Fibroblast of skin of back (primary cell): Measurements from ENCODE around the gene COL4A1.
A peak's percentile ranks its signal among the peaks of the same experiment; 100 is the strongest.

Source experiments
- DNase-seq: peaks from one replicate; pipeline ENCODE4 v3.0.0-alpha.2; 2013

COL4A1 gene

DNA sequence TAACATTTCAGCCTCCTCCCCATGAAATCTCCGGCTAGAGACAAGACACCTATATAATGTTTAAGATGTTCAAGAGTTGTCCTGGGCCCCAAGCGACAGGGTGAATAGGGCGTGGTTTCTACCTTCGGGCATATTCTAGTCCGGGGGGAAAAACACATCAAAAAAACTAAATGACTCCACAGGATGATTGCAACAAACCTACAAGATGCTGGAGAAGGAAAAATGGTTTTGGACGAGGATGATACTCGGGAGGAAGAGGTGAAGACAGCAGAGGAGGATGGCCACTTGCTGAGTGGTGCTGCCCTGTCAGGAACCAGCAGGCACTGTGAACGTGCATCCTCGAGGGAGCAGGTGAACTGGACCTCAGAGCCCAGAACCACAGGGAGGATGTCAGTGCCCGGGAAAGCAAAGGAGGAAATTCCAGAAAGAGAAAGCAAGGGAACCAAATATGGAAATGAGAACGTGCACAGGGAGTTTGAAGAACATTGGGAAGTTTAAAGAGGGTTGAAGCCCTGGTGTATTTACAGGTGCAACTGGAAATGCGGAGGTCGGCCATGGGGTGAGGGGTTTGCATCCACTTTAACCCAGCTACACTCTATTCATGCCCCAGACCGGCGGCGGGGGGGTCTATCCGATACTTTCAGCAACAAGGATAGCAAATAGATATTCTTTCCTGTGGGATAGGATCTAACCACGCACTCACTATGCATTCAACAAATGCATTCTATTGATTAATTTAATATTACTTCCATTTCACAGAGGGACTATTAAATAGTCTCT lies 50.6 kb downstream of the COL4A1 start:
- DNase-seq = no peak

DNA sequence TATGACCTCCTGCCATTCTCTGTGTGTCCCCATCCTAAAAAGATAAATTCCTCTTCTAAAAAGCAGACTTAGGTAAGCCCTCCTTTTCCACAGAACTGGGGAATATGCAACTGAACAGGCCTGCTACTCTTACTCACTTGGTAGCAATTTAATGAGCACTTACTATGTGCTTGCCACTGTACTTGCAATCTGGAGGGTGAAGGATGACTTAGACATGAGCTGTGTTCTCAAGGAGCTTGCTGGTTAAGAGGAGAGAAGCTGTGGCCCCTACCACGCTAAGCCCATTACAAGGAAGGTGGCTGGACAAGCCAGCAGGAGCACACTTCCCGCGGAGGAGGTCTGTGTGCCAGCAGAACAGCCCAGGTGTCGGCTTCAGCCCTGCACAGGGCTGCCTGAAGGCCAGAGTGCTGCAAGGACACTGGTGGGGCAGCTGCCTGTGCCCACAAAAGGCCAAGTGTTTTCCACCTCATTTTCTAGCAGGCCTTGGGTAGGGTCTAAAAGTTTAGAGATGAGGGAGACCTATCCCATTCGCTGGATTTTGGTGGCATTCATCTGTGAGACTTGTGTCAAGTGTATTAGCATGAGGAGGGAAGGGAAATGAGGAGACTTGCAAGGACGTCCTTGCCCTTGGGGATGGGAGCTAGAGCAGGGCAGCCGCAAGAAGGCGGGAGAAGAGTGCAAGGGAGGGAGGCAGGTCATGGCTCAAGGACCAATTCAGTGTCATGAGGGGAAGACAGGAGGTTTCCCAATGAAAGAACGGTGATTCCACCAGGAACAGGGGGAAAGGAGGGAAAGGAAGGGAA lies 52.0 kb downstream of the COL4A1 start:
- peak; percentile 53 for DNase-seq

DNA sequence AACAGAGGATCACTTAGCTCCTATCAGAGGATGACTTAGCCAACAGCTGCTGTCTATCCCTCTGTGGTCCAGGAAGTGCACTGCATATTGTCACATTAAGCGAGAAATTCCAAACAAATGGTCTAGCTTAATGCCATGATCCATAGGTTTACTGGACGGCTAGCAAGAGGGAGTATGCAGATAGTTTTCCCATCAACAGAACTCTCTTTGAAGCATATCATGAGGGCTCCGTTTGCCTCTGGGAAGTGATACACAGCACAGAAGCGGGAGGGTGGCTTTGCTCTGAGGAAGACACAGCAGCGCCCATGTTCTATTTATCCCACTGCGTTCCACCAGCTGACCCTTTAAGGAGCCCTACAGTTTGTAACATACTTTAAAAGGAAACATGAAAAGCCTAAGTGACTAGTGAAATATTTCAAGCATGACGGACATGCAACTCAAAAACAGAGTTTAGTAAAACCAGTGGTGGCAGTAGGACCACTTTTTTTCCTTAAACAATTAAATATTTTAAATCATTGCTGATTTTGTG lies 52.7 kb downstream of the COL4A1 start:
- peak; percentile 70 for DNase-seq

- DNase-seq = no peak
Observed at GRCh38 chr13:110251193-110251819, 55.7 kb downstream of the COL4A1 start.

DNA sequence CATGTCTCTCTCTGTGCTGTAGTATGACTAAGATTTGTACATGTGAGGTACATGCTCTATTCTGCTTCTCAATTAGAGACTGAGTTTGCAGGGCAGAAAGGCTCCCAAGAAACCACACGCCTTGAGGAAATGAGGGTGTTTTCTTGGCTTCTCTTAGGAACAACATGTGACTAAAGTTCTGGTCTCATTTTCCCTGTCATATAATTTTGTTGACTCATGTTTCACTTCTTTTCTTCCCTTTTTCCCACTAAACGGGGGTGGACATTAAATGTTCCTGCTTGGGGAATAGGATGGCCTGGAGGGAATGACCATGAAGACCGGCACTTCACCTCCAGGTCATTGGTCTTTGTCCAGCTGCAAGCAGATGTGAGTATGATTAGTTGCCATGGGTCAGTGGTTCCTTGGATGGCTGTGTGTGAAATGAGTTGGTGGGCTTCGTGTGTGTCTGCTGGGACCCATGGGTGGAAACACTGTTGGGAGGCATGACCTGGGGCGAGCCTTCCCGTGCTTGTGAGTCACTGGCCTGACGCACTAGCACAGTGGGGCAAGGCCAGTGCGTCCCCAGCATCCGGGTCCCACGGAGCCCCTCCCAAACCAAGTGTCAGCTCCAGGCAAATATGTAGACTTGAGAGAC lies 56.6 kb downstream of the COL4A1 start:
- peak; percentile 82 for DNase-seq

DNA sequence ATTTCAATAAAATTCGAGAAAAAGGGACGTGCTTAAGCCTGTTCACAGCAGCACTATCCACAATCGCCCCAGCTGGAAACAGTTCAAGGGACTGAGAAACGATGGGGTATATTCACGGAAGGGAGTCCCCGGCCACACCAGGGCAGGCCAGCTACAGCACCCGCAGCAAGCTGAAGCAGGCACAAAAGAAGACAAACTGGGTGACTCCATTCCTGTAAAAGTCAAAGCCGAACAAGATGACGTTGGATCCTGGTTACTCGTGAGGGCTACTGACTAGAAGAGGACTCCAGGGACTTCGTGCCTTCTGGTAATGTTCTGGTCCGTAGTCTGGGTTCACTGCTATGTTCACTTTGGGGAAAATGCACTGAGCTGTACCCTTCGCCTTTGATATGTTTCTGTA lies 57.6 kb downstream of the COL4A1 start:
- no peak for DNase-seq

GRCh38 chr13:110248449-110249143 lies 58.4 kb downstream of the COL4A1 start:
- DNase-seq = no peak

DNA sequence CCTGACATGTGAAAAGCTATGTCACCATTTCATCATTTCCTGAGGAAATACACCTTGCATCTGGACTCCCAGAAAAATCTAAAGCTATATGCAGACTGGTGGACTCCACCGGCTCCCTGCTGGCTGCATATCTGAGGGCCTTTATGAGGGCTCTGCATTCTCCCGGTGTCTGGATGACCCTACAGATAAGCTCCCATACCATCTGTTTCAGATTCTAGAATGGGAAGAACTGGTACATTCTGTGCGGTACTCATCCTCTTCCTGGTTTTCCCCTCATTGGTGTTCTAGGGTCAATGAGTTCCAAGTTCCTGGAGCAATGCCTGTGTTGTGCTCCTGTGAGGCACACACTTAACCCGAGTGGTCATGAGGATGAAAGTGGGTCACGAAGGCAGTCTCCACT lies 60.4 kb downstream of the COL4A1 start:
- DNase-seq = no peak

DNA sequence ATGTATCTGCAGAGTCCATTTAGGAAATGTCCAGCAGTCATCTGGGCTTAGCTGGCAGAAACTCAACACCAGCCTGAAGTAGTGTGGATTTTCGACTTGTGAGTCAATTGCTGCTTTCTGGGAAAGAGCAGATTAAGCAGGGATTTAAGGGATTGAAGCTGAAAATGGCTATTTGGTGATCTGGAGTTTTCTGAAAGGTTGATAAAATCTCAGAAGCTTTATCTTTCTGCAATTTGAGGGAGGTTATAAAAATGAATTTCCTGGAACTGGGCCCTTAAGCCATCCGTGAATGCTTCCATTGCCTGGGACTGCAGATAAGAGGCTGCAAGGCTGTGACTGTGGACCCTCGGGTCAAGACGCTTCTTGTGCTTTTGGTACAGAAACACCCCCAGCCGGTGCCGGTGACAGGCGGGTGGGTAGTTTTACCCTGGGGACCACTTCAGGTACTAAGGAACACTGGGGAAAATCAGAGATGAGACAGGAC lies 61.5 kb downstream of the COL4A1 start:
- DNase-seq = peak; percentile 66

DNA sequence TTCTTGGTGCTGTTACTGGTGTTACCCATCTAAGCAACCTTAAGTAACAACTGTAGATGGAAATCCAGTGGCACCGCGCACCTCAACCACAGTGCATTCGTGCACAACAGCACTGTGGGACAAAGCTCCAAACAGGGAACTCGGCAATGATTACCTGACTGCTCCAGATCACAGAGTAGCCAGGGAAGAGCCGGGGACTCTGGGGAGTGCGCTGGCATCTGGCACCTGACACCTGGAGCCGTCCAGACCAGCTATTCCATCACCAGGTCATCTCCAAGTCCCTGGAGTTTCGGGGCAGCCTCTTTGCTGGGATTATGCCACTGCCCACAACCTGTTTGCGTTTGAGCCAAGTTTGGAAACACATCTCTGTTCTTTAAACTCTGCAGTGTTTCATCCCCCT lies 62.0 kb downstream of the COL4A1 start:
- DNase-seq = no peak

DNA sequence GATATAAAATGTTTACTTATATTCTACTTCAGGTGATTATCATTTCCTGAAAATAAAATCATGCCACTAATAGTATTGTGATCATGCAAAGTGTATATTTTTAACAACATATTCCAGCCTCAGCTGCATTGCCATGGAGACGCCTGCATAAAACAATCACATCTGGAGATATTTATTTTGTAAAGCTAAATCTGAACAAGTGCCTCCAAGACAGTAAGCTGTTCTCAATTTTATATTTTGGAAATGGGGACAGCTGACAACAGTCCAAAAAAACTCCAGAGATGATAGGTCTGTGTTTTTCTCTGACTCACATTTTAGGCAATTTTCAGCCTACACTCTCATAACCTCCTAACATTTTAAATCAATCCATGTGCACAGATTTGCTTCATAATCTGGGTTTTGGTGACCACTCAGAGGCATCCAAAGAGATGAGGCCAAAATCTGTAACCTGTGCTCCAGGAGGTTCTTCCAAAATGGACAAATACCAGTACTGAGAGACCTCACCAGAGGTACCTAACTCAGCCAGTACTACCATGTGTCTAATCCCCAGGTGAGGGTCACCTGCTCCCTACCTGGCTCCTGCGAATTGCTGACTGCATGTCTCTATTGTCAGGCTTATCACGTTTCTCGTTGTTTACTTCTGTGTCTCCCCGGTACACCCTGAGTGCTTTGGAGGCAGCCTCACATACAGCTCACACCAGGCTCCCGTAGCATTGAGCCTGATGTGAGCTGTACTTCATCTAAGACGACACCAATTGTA lies 62.7 kb downstream of the COL4A1 start:
- peak; percentile 57 for DNase-seq

DNA sequence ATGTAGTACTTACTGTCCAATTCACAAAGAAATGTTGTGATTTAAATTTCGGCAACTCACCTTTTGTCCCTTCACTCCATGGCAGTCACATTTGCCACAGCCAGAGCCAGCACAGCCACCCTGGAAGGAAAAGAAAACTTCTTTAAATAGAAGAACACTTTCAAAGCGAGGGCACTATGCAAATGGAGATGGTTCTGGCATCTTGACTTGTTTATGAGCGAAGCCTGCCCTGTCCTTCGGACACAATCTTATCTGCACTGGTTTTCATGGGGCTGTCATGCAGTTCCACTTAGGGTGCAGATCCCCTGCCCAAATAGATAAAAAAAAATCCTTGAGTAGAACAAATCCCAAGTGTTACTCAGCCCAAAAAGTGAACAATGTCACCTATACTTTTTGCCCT lies 64.3 kb downstream of the COL4A1 start:
- no peak for DNase-seq

GRCh38 chr13:110240943-110241342 lies 66.0 kb downstream of the COL4A1 start:
- DNase-seq = no peak

DNA sequence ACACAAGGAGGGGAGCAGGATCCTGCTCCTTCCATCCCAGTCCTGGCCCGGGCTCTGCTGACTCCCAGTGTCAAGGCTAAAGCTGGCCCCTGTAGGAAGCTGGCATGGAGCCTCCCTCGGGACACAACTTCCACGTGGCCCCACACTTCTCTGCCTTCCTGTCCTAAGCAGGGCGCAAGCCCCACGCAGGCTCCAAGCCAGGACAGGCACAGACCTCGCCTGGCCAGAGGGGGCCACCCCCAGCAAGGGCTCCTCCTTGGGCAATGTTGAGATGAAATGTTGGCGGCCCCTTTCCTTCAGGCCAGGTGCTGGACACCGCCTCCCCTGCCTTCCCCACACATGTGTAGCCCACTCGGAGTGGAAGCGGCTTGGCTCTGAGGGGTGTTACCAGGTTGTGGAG lies 66.6 kb downstream of the COL4A1 start:
- no peak for DNase-seq

- DNase-seq = no peak
Observed at GRCh38 chr13:110239280-110240125, 67.5 kb downstream of the COL4A1 start.

DNA sequence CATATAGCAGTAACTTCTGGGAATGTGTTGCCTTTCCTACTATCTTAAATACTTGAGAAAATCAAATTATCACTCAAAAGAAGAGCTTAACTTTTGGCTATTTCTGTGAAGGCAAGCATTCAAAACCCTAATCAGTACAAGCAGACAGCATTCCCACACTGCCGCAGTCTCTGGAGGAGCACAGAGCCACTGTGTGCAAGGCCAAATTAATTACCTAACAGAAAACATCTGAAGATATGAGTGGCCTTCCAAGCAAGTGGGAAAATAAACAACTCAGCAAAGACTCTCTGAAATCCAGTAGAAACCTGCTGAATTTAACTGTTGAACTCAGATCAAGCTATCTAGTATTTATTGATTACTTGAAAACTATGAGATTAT lies 68.2 kb downstream of the COL4A1 start:
- no peak for DNase-seq

DNA sequence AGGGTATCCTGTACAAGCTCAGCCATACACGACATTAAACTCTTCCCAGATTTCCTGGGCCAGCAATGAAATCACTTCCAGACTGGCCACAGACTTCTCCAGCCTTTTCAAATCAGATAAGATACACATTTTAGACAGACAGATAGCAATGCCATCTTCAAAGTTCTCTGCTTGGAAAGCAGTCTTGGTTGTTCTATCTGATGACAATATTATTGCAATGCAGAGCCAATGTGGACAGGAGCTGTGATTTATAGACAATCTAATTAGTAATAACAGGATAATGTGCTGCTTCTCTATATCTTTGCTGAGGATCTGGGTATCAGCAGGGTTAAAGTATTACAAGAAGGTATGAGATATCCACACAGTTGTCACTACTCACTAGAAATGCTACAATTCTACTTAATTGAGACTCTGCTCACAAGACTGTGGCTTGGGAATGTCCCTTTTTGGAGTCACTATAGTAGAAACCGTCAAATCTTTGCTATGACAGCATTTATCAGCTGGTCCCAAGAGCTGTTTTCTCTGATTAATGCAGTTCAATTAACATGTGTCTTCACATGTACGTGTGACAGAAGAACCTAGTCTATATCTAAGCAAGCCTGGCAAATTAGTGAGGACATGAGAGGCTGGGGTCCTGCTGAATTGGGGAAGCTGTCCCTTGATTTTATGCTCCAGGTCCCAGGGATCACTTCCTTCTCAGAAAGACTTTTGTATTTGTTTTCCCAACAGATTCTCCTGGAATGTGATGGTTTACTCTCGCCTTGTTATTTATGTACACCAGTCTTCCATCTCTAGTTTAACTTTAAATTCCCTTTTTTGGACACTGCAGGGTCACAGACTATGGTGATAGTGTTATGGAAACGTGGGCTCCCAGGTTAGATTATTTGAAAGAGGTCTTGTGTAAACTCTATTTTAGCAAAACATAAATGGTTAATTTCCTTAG lies 68.8 kb downstream of the COL4A1 start:
- DNase-seq = no peak

GRCh38 chr13:110236831-110237261 lies 70.1 kb downstream of the COL4A1 start:
- DNase-seq = no peak

- no peak for DNase-seq
Observed at GRCh38 chr13:110236431-110236830, 70.5 kb downstream of the COL4A1 start.
